ENCODE data around the gene PRDM13.

DNA sequence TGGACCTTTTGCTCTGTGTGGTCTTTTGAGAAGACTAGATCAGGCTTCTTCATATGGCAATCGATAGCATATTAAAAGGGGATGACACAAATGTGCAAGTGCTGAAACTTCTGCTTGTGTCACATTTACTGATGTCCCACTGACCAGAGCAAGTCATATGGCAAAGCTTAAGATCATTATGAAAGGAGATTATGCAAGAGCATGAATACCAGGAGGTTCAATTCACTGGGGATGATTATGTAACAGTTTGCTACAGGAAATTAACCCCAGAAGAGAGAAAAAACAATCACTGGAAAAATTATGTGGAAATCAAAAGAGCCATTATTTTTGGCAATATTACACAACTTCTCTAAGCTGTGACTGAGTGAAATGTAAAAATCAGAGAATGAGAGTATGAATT, 13.7 kb upstream of the PRDM13 start:
- no peak for TF ChIP-seq CTCF (IDR thresholded peaks at IDR 0.05)
- TF ChIP-seq ZFX (IDR thresholded peaks at IDR 0.05; ENCODE audit: borderline replicate concordance): no peak
